GM23338 (cell line): Measurements from ENCODE around the gene ZNF780B. TPM values are rescaled to one million over a fixed set of nuclear protein-coding genes. Genes with fewer than 3 reads are reported as not detected.

Experiments
- ATAC-seq: fragments of 200-7000 bp; cut with Tn5 transposase; 3 replicates; pipeline ENCODE4 v1.9.1; 2020
- DNase-seq: peaks from one replicate; pipeline ENCODE4 v3.0.0-alpha.2; 2015; ENCODE audit warnings: low spot score
- H2AFZ ChIP-seq: fragments of 200-600 bp; sonication (generic); 2 replicates; pipeline ENCODE4 v1.8.0; 2016; ENCODE audit warnings: antibody characterized with exemption, mild to moderate bottlenecking, moderate library complexity
- H3F3A ChIP-seq: fragments of 200-600 bp; sonication (generic); replicated peaks from 2 replicates; pipeline ENCODE4 v1.8.0; 2017; ENCODE audit warnings: antibody characterized with exemption, mixed run types, low read depth
- H3K27ac ChIP-seq: fragments of 200-600 bp; sonication (generic); 2 replicates; pipeline ENCODE4 v1.6.1; 2016; ENCODE audit warnings: low read depth
- H3K27me3 ChIP-seq: fragments of 200-600 bp; sonication (generic); 2 replicates; pipeline ENCODE4 v1.8.0; 2016; ENCODE audit warnings: mild to moderate bottlenecking, mixed run types, moderate library complexity; ENCODE audit not compliant: insufficient read depth
- H3K36me3 ChIP-seq: fragments of 200-600 bp; sonication (generic); 2 replicates; pipeline ENCODE4 v1.8.0; 2016; ENCODE audit warnings: mild to moderate bottlenecking; ENCODE audit not compliant: insufficient read depth
- H3K4me1 ChIP-seq: fragments of 200-600 bp; sonication (generic); 2 replicates; pipeline ENCODE4 v1.8.0; 2016; ENCODE audit warnings: mild to moderate bottlenecking, moderate library complexity; ENCODE audit not compliant: insufficient read depth
- H3K4me2 ChIP-seq: fragments of 200-600 bp; sonication (generic); 2 replicates; pipeline ENCODE4 v1.7.1; 2017; ENCODE audit warnings: mixed run types
- H3K4me3 ChIP-seq: fragments of 200-600 bp; sonication (generic); 2 replicates; pipeline ENCODE4 v1.6.1; 2016; ENCODE audit warnings: mixed run types
- H3K79me2 ChIP-seq: fragments of 200-600 bp; sonication (generic); replicated peaks from 2 replicates; pipeline ENCODE4 v1.8.0; 2017; ENCODE audit warnings: mild to moderate bottlenecking; ENCODE audit not compliant: insufficient read depth
- H3K9me2 ChIP-seq: fragments of 200-600 bp; sonication (generic); 2 replicates; pipeline ENCODE4 v1.8.0; 2017; ENCODE audit not compliant: insufficient read depth
- H4K20me1 ChIP-seq: fragments of 200-600 bp; sonication (generic); replicated peaks from 2 replicates; pipeline ENCODE4 v1.8.0; 2017; ENCODE audit warnings: mild to moderate bottlenecking; ENCODE audit not compliant: insufficient read depth
- H3K27ac Mint-ChIP-seq: 2 replicates; pipeline ENCODE4 v1.8.0; 2020; ENCODE audit warnings: inconsistent platforms, mild to moderate bottlenecking, moderate library complexity, mixed read lengths
- H3K27me3 Mint-ChIP-seq: 3 replicates; pipeline ENCODE4 v1.8.0; 2022; ENCODE audit warnings: low read depth, mild to moderate bottlenecking, moderate library complexity, mixed read lengths, inconsistent platforms; ENCODE audit not compliant: insufficient read depth, poor library complexity
- H3K36me3 Mint-ChIP-seq: 3 replicates; pipeline ENCODE4 v1.8.0; 2021; ENCODE audit warnings: low read depth, mild to moderate bottlenecking, inconsistent platforms, moderate library complexity, mixed read lengths
- H3K4me1 Mint-ChIP-seq: 3 replicates; pipeline ENCODE4 v1.8.0; 2020; ENCODE audit warnings: mild to moderate bottlenecking, inconsistent platforms, mixed read lengths
- H3K4me3 Mint-ChIP-seq: 3 replicates; pipeline ENCODE4 v1.8.0; 2021; ENCODE audit warnings: moderate library complexity, mild to moderate bottlenecking, inconsistent platforms, mixed read lengths
- H3K9me3 Mint-ChIP-seq: 3 replicates; pipeline ENCODE4 v1.8.0; 2020; ENCODE audit warnings: moderate library complexity, mild to moderate bottlenecking, inconsistent platforms, mixed read lengths
- EZH2 ChIP-seq: fragments of 200-600 bp; sonication (generic); IDR thresholded peaks from one replicate; pipeline ENCODE4 v1.8.0; 2017; ENCODE audit warnings: antibody characterized with exemption, mild to moderate bottlenecking, low read depth; ENCODE audit not compliant: unreplicated experiment
- EZH2phosphoT487 ChIP-seq: fragments of 200-600 bp; sonication (generic); IDR thresholded peaks from one replicate; pipeline ENCODE4 v1.8.1; 2018; ENCODE audit warnings: antibody characterized with exemption; ENCODE audit not compliant: unreplicated experiment
- NANOG ChIP-seq: IDR thresholded peaks from 2 replicates; pipeline ENCODE4 v1.6.1; 2016; ENCODE audit warnings: antibody characterized with exemption, borderline replicate concordance
- STAT1 ChIP-seq: IDR thresholded peaks from one replicate; pipeline ENCODE4 v1.6.1; 2016; ENCODE audit warnings: antibody characterized with exemption; ENCODE audit not compliant: unreplicated experiment
- ZNF114 ChIP-seq: fragments of 250-450 bp; sonication (Bioruptor Pico); IDR thresholded peaks from 2 replicates; pipeline ENCODE4 v1.5.0; 2020; ENCODE audit warnings: mild to moderate bottlenecking, moderate library complexity
- polyA plus RNA-seq: library from polyadenylated mRNA; unstranded; fragments of >200 nt; fragmentation: Nextera tagmentation; extraction: Ambion mirVana; gene quantifications from 2 replicates; pipeline ENCODE4 v1.2.1, GENCODE V29; 2016
- total RNA-seq: library from RNA; depleted of rRNA; stranded (reverse); fragments of >200 nt; shearing (Covaris generic); gene quantifications from 2 replicates; pipeline ENCODE4 v1.2.3, GENCODE V29; 2014
- TF ChIP-seq, protein P1 (sequence below): fragments of 250-450 bp; sonication (Bioruptor Pico); IDR thresholded peaks from 2 replicates; pipeline ENCODE4 v1.5.0; 2020; ENCODE audit warnings: mild to moderate bottlenecking, moderate library complexity
- TF ChIP-seq, protein P2 (sequence below), 2 experiments: fragments of 200-600 bp in 1 of 2; sonication (generic) in 1 of 2; conservative IDR thresholded peaks; 2 replicates each; pipeline versions ENCODE4 v1.5.1 to v1.6.1; 2016 to 2017; ENCODE audit warnings: antibody characterized with exemption in 2 of 2, low read depth in 2 of 2, mild to moderate bottlenecking in 2 of 2, moderate library complexity in 1 of 2
- TF ChIP-seq, protein P3 (sequence below): IDR thresholded peaks from 2 replicates; pipeline ENCODE4 v1.6.1; 2016; ENCODE audit warnings: antibody characterized with exemption

Gene ZNF780B
- total and polyA plus RNA-seq, 2 experiments from 2014 or later, result 4.9 to 11.0 TPM

DNA sequence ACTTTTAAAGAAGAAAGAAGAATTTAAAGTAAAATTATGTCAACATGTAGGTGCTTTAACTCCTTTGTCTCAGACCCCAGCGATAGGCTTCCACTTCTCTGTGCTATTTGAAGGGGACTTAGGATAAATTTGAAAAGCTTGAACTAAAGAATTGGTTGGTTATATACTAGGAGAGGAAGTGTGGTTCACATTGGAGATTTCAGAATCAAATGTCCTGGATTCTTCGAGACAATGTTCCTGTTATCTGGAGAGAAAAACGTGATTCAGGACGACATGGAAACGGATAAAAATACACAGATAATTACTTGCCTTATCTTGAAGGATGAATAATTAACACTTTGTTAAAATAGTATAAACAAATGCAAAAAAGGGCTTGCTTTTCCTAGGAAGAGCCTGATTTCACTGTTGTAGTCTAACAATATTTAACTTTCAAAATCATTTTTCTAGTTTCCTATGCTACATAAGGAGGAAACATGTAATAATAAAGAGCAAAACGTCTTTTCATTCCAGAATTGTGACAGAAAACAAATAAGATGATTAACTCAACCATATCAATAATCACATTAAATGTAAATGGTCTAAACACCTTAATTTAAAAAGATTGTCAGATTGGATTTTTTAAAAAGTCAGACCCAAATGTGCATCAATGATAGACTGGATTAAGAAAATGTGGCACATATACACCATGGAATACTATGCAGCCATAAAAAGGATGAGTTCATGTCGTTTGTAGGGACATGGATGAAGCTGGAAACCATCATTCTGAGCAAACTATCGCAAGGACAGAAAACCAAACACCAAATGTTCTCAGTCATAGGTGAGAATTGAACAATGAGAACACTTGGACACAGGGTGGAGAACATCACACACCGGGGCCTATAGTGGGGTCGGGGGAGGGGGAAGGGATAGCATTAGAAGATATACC is 35.4 kb upstream of the ZNF780B start (continued):
- TF ChIP-seq, protein P1, sequence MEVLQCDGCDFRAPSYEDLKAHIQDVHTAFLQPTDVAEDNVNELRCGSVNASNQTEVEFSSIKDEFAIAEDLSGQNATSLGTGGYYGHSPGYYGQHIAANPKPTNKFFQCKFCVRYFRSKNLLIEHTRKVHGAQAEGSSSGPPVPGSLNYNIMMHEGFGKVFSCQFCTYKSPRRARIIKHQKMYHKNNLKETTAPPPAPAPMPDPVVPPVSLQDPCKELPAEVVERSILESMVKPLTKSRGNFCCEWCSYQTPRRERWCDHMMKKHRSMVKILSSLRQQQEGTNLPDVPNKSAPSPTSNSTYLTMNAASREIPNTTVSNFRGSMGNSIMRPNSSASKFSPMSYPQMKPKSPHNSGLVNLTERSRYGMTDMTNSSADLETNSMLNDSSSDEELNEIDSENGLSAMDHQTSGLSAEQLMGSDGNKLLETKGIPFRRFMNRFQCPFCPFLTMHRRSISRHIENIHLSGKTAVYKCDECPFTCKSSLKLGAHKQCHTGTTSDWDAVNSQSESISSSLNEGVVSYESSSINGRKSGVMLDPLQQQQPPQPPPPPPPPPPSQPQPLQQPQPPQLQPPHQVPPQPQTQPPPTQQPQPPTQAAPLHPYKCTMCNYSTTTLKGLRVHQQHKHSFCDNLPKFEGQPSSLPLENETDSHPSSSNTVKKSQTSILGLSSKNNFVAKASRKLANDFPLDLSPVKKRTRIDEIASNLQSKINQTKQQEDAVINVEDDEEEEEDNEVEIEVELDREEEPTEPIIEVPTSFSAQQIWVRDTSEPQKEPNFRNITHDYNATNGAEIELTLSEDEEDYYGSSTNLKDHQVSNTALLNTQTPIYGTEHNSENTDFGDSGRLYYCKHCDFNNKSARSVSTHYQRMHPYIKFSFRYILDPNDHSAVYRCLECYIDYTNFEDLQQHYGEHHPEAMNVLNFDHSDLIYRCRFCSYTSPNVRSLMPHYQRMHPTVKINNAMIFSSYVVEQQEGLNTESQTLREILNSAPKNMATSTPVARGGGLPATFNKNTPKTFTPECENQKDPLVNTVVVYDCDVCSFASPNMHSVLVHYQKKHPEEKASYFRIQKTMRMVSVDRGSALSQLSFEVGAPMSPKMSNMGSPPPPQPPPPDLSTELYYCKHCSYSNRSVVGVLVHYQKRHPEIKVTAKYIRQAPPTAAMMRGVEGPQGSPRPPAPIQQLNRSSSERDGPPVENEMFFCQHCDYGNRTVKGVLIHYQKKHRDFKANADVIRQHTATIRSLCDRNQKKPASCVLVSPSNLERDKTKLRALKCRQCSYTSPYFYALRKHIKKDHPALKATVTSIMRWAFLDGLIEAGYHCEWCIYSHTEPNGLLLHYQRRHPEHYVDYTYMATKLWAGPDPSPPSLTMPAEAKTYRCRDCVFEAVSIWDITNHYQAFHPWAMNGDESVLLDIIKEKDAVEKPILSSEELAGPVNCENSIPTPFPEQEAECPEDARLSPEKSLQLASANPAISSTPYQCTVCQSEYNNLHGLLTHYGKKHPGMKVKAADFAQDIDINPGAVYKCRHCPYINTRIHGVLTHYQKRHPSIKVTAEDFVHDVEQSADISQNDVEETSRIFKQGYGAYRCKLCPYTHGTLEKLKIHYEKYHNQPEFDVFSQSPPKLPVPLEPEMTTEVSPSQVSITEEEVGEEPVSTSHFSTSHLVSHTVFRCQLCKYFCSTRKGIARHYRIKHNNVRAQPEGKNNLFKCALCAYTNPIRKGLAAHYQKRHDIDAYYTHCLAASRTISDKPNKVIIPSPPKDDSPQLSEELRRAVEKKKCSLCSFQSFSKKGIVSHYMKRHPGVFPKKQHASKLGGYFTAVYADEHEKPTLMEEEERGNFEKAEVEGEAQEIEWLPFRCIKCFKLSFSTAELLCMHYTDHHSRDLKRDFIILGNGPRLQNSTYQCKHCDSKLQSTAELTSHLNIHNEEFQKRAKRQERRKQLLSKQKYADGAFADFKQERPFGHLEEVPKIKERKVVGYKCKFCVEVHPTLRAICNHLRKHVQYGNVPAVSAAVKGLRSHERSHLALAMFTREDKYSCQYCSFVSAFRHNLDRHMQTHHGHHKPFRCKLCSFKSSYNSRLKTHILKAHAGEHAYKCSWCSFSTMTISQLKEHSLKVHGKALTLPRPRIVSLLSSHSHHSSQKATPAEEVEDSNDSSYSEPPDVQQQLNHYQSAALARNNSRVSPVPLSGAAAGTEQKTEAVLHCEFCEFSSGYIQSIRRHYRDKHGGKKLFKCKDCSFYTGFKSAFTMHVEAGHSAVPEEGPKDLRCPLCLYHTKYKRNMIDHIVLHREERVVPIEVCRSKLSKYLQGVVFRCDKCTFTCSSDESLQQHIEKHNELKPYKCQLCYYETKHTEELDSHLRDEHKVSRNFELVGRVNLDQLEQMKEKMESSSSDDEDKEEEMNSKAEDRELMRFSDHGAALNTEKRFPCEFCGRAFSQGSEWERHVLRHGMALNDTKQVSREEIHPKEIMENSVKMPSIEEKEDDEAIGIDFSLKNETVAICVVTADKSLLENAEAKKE (CRISPR knock-in tag), result no peak

DNA sequence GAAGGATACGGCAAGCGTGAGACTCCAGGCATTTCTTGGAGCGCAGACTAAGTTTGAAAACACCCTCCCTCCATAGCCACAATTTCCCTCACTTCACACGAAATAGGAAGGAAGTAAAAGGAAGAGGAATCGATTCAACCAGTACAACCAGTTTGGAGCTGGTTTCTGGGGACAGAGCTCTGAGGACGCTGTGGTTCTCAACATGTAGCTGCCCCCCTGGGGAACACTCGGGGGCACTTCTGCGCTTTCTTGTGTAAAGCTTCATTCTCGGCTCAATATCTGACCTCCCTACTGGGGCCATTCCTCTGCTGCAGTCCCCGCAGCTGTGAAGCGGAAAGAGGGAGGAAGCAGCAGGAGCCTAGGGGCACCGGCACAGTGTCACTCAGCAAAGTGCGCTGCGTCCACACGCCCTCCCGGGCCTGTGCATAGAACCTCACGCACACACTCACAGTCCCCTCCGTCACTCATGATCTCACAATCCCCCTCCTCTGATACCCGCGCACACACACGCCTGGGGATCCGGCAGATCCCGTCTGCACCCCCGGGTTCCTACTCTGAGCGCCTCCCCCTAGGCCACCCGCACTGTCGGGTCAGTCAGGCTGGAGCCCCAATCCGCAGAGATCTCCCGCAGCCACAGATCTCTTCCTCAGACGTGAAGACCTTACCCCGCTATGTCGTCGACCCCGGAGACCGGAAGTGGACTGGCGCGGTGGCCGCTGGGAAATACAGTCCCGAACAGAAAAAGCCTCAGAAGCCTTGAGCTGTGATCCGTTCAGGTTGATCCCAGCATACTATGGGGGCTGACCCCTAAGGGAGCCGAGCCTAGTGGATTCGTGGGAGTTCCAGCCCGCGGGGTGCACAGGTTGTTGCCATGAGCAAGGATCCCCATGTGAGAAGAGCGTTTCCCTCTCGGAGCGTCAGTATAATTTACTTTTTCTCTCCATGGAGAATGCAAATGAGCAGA is 34.5 kb upstream of the ZNF780B start, which contains the start of gene ZNF780A:
ZNF780A (minus strand) TSS at position 703 of the 964 bp plus-strand sequence. CDS start 6,190 bp downstream, outside the sequence.
- H3K27me3 ChIP-seq, result no peaks in the 10 kb centered on the region
- Mint-ChIP-seq H3K4me3 (peak within 1 kb of the TSS; percentile 100), H3K4me1 (peaks cover 8% of the 10 kb centered on the region; the same call in 2 of the 3 replicates), H3K27me3 (peaks cover 6% of the 10 kb centered on the region), H3K27ac (peak within 1 kb of the TSS; percentile 99), H3K36me3 (peaks cover 5% of the 10 kb centered on the region; the same call in 2 of the 3 replicates), H3K9me3 (no peaks in the 10 kb centered on the region)
- peak within 1 kb of the TSS; percentile 96 for H2AFZ ChIP-seq
- no peaks in the 10 kb centered on the region for H3K36me3 ChIP-seq
- peak; percentile 91 for DNase-seq
- H3K27ac ChIP-seq, result peak within 1 kb of the TSS; percentile 82
- H3F3A ChIP-seq, result no peaks in the 10 kb centered on the region
- H4K20me1 ChIP-seq, result no peaks in the 10 kb centered on the region
- peaks cover 40% of the 10 kb centered on the region for H3K79me2 ChIP-seq
- ATAC-seq, result peak; percentile 95
- H3K4me3 ChIP-seq, result peak within 1 kb of the TSS; percentile 92
- H3K4me2 ChIP-seq, result peak within 1 kb of the TSS; percentile 78
- H3K4me1 ChIP-seq, result peaks cover 7% of the 10 kb centered on the region
- no peaks in the 10 kb centered on the region for H3K9me2 ChIP-seq
- no peak for TF ChIP-seq NANOG
- TF ChIP-seq, protein P2, sequence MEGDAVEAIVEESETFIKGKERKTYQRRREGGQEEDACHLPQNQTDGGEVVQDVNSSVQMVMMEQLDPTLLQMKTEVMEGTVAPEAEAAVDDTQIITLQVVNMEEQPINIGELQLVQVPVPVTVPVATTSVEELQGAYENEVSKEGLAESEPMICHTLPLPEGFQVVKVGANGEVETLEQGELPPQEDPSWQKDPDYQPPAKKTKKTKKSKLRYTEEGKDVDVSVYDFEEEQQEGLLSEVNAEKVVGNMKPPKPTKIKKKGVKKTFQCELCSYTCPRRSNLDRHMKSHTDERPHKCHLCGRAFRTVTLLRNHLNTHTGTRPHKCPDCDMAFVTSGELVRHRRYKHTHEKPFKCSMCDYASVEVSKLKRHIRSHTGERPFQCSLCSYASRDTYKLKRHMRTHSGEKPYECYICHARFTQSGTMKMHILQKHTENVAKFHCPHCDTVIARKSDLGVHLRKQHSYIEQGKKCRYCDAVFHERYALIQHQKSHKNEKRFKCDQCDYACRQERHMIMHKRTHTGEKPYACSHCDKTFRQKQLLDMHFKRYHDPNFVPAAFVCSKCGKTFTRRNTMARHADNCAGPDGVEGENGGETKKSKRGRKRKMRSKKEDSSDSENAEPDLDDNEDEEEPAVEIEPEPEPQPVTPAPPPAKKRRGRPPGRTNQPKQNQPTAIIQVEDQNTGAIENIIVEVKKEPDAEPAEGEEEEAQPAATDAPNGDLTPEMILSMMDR (conservative IDR thresholded peaks at IDR 0.05; ENCODE audit: low read depth in 2 of 2), result no peak
- no peak for TF ChIP-seq EZH2phosphoT487
- no peak for TF ChIP-seq ZNF114 (CRISPR knock-in tag)
- TF ChIP-seq STAT1, result no peak
- TF ChIP-seq, protein P3, sequence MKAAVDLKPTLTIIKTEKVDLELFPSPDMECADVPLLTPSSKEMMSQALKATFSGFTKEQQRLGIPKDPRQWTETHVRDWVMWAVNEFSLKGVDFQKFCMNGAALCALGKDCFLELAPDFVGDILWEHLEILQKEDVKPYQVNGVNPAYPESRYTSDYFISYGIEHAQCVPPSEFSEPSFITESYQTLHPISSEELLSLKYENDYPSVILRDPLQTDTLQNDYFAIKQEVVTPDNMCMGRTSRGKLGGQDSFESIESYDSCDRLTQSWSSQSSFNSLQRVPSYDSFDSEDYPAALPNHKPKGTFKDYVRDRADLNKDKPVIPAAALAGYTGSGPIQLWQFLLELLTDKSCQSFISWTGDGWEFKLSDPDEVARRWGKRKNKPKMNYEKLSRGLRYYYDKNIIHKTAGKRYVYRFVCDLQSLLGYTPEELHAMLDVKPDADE, result peak; percentile 62; the same call in 1 of the 2 replicates
- TF ChIP-seq EZH2, result no peak
